Uterus (tissue), 2 donors: ENCODE data around the gene ASPHD2.

Source experiments
- CTCF ChIP-seq, 4 experiments: fragments of 200-600 bp in 2 of 4; fragments of 450-650 bp in 2 of 4; sonication (generic) in 2 of 4; IDR thresholded peaks; one replicate each; pipeline ENCODE4 v1.5.1; 2016 to 2019; ENCODE audit warnings: antibody characterized with exemption in 4 of 4, mild to moderate bottlenecking in 2 of 4, moderate library complexity in 1 of 4
- POLR2A ChIP-seq, 2 donors: fragments of 450-650 bp; IDR thresholded peaks; one replicate each; pipeline ENCODE4 v1.6.1; 2016; ENCODE audit warnings: antibody characterized with exemption in 2 of 2, mild to moderate bottlenecking in 1 of 2, moderate library complexity in 1 of 2

- TF ChIP-seq CTCF (IDR thresholded peaks at IDR 0.05) (no peak), POLR2A (IDR thresholded peaks at IDR 0.05) (no peak)
Observed at GRCh38 chr22:26463688-26464087, 34.6 kb downstream of the ASPHD2 start.
